Activated CD4-positive, alpha-beta T cell treated with anti-CD3 and anti-CD28 coated beads, Interleukin-2, Interleukin-6, amounts not matched to agents 100 ng/mL and 50 ng/mL, durations not matched to agents 16 hours and 8 hours (primary cell): ENCODE results near the gene PLD4.
A peak's percentile ranks its signal among the peaks of the same experiment; 100 is the strongest.
"Not testable (repeated sequence)": the region's sequence is repeated elsewhere in the genome, so short reads cannot be mapped to it uniquely, and the experiment has no call there.

Source experiments
- DNase-seq: peaks from one replicate; pipeline ENCODE4 v3.0.0-alpha.2; 2020

PLD4 gene, protein sequence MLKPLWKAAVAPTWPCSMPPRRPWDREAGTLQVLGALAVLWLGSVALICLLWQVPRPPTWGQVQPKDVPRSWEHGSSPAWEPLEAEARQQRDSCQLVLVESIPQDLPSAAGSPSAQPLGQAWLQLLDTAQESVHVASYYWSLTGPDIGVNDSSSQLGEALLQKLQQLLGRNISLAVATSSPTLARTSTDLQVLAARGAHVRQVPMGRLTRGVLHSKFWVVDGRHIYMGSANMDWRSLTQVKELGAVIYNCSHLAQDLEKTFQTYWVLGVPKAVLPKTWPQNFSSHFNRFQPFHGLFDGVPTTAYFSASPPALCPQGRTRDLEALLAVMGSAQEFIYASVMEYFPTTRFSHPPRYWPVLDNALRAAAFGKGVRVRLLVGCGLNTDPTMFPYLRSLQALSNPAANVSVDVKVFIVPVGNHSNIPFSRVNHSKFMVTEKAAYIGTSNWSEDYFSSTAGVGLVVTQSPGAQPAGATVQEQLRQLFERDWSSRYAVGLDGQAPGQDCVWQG

DNA sequence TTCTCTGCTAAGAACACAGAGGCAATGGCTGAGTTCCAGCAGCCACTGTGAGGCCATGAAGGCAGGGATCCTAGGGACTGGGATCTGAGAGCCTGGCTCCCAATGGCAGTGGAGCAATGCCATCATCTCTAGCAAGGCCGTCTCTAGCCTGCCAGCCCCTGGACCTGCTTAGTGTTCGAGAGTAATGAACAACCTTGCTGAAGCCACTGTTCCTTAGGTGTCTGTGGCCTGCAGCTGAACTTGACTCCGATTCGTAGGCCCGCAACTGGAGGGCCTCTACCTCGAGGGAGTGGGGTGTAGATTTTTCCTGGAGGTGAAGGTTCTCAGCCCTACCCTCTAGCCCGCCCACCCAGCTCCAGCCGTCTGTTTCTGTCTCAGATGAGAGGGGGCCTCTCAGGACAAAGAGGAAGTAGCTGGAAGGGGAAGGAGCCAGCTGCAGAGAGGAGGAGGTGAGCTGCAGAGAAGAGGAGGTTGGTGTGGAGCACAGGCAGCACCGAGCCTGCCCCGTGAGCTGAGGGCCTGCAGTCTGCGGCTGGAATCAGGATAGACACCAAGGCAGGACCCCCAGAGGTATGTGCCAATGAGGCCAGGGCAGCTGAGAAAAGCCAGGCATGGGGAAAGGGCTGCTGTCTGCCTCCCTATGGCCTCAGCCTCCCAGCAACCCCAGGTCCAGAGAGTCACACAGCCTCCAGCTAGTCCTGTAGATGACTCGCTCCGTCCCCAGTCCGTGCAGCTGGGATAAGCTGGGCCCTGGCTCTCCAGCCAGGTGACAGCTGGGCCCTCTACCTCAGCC lies at the start of gene PLD4:
PLD4 (plus strand) TSS at position 459 of the 793 bp plus-strand sequence. CDS start 2,262 bp downstream, outside the sequence.
- DNase-seq, result no peak

DNA sequence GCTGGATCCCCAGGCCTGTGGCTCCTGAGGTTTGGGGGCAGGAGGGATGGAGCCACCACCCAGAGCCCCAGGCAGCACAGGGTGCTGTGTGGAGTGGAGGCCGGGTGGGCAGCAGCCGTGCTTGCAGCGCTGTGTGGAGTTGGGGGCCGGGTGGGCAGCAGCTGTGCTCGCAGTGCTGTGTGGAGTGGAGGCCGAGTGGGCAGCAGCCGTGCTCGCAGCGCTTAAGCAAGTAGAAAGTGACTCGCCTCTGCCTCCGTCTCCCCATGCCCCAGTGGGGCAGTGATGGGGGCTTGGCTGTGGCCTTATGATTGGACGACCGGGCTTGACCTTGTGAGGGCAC lies 49.3 kb upstream of the PLD4 start:
- no peak for DNase-seq

DNA sequence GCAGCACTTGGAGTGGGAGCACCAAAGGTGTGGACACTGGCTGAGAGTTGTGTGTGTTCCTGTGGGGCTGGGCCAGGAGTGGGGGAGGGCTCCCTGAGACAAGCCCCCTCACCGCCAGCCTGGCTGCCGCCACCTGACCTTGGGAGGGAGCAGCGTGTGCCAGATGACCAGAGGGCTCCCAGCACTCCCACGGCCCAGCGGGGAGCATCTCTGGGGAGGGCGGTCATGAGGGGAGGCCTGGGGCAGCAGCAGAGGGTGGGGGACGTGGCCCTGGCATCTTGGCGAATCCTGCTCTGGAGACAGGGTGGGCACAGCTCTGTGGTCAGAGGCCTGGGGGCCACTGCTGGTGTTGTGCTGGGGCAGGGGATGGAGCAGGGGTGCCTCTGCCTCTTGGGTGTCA lies 48.9 kb upstream of the PLD4 start:
- no peak for DNase-seq

DNA sequence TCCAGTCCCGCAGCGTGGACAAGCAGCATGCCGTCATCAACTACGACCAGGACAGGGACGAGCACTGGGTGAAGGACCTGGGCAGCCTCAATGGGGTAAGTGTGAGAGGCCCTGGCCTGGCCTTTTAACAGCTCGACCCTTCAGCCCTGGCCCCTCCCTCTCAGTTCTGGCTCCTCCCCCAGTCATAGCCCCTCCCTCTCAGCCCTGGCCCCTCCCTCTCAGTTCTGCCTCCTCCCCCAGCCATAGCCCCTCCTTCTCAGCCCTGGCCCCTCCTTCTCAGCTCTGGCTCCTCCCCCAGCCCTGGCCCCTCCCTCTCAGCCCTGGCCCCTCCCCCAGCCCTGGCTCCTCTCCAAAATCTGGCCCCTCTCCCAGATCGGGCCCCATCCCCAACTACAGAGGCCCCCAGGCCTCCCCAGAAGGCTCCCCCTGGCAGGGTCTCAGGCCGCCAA lies 48.4 kb upstream of the PLD4 start:
- DNase-seq, result peak; percentile 54

DNA sequence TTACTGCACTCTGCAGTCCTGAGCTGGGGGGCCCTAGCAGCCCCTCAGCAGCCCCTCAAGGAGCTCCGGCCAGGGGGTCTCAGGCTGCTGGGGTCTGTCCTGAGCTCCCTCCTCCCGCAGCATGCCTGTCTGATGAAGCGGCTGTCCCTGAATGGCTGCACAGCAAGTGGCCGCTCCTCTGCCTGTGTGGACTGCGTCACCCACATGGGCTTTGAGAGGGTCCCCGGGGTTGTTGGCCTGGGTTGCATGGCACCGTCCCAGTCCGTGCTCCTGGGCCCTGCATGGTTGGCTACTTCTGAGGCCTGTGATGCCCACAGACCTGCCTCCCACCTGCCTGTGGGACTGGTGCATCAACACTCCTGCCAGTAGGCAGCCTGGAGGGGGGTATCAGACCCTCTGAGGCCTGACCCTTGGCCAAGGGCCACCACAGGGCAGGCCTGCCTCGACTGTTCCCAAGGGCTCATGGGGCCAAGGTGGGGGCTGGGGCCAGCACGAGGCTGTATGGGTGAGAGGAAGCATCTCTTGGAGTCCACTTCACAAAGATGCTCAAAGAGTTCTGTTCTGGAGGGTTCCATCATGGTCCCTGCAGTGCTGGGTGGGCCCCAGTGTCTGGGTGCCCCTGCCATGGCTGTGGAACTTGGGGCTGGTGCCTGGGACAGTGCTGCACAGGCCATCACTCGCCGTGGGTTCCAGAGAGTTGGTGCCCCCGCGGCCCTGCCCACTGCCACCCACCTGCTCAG lies 47.4 kb upstream of the PLD4 start:
- no peak for DNase-seq

DNA sequence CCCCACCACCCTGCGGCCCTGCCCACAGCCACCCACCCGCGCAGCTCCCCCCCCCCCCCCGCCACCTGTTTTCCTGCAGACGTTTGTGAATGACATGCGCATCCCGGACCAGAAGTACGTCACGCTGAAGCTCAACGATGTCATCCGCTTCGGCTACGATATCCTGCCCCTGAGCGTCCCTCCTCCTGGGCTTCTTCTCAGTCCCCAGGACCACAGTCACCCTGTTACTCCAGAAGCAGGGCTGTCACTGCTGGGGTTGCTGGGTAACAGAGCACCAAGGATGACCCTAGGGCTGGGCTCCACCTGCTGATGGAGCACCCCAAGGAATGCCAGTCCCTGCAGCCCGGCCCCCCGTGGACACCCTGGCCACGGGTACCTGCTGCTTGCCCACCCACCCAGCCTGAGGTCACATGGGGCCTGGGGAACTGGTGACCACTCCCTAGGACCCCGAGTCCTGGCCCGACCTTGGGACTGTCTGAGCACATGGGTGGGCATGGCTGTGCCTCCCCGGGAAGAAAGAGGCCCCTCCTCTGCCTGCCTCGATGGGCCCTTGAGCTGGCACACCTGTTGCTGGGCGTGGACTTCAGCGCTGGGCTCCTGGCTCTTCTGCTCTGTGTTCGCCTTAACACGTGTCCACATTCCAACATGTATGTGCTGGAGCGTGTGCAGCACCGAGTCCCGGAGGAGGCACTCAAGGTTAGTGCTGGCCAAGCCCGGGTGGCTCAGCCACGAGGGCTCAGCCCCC lies 46.7 kb upstream of the PLD4 start:
- no peak for DNase-seq

DNA sequence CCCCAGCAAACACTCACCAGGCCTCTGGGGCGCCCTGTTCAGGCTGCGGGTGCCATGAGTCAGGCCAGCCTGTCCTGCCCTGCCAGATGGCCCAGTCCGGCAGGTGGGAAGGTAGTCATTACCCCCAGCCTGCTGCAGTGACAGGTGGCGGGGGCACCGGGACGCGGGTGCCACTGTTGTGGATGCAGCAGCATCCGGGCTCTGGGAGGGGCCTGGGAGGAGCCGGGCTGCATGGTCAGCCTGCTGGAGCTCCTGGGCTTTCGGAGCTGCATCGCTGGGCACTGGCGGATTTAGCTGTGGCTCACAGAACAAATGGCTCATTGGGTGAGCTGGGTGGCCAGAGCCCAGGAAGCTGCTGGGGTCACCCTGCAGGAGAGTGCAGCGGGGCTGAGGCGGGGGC lies 46.1 kb upstream of the PLD4 start:
- DNase-seq, result no peak

DNA sequence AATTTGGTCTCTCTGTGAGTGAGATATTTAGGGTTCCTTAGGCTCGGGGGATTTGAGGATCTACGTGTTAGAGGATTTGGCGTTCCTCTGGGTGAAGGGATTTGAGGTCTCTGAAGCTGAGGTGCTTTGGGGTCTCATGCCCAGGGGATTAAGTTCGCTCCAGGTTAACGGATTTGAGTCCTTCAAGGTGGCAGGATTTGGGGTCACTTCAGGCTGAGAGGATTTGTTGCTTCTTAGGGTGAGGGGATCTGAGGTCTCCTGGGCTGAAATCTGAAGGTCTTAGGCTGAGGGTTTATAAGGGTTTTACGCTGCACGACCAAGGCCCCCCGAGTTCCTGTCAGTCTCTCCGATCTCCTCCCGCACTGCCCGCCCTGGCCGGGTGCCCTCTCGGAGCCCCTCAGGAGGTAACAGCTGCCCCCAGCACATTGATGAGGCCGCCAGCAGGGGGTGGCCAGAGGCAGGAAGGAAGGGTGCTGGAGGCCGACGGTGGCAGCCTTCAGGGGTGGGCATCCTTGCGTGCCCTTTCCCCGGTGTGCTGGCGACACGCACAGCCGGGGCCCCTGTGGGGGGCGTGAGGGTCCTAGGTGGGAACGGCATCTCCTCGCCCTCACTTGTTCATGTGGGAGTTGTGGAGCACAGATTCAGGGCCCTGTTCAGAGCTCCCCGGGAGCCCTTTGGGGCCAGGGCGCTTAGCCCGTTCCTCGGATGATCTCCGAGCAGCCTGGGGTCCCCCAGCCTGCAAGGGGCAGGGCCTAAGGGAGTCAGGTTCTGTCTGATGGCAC lies 45.3 kb upstream of the PLD4 start:
- DNase-seq, result no peak

DNA sequence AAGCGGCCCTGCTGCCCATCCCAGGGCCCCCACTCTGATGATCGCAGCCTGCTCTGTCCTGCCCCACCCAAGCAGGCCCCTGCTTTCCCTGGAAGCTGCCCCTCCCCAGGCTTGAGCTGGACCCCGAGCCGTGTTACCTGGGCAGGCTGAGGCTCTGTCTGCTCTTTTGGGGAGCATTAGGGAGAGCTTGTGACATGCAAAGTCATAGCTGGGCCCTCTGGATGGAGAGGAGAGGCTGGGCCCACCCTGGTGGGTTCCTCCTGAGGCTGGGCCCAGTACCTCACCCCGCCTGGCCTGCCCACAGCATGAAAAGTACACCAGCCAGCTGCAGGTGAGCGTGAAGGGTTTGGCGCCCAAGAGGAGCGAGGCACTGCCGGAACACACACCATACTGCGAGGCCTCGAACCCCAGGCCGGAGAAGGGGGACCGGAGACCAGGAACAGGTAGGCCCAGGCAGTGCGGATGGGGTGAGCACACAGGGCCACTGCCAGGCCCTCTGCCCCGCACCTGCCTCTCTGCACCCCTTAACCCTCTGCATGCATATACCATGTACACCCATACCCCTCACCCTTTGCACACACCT lies 44.6 kb upstream of the PLD4 start:
- DNase-seq, result no peak

DNA sequence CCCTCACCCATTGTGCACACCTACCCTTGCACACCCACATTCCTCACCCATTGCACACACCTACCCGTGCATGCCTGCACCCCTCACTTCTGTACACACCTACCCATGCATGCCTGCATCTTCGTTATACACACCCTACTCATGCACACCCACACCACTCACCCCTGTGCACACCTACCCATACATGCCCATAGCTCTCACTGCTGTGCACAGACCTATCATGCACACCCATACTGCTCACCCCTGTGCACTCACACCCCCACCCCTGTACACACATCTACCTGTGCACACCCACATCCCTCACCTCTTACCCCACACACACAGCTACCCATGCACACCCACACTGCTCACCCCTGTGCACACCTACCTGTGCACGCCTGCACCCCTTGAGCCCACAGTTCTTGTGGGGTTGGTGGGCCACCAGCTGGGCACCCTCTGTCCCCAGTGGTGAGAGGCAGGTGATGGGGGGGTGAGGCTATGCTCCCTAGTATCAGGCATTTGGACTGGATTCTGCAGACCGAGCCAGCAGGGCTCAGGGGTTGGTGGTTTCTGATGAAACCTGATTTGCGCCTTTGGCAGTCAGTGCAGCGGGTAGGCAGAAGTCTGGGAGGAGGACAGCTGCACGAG lies 44.0 kb upstream of the PLD4 start:
- no peak for DNase-seq

DNA sequence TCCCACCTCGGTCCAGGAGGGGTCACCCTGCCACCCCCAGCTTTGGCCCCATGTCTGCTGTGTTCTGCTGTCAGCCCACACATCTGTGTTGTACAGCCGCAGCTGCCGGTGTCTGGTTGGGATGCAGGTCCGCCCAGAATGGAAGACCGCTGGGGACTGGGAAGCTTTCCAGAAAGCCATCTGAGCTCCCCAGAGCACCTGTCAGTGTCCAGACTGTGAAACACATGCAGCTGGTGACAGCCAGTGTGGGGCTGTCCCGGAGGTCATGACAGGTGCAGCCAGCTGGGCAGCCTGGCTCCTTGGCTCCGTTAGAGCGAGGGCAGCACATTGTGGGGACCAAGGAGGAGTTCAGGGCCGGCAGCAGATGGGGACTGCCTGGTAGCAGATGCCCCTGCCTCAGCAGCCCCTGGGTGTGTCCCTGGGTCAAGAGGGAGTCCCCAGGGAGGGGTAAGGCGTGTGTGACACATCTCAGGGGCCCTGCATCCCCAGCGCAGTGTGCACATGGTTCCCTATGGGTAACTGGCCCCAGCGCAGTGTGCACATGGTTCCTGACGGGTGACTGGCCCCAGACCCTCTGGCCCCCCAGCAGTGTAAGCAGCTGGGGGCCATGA lies 43.2 kb upstream of the PLD4 start:
- DNase-seq, result no peak

DNA sequence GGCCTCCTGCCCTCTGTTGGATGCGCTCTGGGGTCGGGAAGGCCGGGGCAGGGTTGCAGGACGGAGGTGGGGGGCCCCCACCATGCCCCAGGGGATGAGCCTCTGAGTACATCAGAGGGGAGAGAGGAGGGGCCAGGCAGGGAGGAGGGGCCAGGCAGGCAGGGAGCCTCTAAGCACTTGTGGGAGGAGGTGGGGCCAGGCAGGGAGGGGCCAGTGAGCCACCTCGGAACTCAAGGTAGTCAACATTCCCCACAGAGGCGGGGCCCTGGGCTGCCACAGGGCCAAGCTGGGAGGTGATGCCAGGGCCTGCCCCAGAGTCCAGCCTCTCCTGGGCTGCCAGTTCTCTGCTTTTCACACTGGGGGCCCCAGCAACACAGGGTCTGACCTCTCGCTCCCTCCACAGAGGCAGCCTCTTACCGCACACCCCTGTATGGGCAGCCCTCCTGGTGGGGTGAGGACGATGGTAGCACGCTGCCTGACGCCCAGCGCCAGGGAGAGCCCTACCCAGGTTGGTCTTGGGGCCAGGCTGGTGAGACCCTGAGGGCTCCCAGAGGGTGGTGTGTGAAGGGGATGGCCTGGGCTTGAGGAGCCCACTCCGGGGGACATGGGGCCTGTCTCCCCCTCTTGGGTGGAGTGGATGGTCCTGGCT lies 42.2 kb upstream of the PLD4 start:
- DNase-seq, result peak; percentile 24

DNA sequence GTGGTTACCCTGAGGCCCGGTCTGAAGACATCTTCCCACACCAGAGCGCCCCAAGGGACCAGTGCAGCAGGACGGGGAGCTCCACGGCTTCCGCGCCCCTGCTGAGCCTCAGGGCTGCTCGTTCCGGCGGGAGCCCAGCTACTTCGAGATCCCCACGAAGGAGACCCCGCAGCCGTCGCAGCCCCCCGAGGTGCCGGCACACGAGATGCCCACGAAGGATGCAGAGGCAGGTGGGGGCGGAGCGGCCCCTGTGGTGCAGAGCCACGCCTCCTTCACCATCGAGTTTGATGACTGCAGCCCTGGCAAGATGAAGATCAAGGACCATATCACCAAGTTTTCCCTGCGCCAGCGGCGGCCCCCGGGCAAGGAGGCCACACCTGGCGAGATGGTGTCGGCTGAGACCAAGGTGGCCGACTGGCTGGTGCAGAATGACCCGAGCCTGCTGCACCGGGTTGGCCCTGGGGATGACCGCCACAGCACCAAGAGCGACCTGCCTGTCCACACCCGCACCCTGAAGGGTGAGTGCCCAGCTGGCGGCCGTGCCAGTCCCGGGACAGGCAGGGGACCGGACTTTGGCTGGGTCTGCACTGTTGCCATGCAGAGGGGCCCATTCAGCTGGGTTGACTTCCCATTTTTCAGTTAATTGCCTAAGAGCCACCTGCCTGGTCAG lies 41.6 kb upstream of the PLD4 start:
- no peak for DNase-seq

DNA sequence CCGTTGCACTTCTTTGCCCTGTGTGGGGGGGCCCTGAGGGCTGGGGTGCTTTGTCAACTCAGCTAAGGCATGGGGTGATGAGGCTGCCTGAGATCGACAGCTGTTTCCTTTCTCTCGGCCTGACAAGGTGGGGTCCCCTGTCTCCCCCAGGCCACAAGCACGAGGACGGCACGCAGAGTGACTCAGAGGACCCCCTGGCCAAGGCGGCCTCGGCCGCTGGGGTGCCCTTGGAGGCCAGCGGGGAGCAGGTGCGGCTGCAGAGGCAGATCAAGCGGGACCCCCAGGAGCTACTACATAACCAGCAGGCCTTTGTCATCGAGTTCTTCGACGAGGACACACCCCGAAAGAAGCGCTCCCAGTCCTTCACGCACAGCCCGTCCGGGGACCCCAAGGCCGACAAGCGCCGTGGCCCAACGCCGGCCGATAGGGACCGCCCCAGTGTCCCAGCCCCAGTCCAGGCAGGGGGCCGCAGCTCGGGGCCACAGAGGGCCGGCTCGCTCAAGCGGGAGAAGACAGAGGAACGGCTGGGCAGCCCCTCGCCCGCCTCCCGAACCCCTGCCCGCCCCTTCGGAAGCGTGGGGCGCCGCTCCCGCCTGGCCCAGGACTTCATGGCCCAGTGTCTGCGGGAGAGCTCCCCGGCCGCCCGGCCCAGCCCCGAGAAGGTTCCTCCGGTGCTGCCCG lies 40.9 kb upstream of the PLD4 start:
- DNase-seq, result no peak

DNA sequence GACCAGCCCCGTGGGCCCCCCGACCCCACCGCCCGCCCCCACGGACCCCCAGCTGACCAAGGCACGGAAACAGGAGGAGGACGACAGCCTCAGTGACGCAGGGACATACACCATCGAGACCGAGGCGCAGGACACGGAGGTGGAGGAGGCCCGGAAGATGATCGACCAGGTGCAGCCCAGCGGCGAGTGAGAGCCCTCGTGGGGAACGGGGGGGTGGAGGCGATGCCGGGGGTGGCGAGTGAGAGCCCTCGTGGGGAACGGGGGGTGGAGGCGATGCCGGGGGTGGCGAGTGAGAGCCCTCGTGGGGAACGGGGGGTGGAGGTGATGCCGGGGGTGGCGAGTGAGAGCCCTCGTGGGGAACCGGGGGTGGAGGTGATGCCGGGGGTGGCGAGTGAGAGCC lies 40.3 kb upstream of the PLD4 start:
- DNase-seq, result not testable (repeated sequence)

DNA sequence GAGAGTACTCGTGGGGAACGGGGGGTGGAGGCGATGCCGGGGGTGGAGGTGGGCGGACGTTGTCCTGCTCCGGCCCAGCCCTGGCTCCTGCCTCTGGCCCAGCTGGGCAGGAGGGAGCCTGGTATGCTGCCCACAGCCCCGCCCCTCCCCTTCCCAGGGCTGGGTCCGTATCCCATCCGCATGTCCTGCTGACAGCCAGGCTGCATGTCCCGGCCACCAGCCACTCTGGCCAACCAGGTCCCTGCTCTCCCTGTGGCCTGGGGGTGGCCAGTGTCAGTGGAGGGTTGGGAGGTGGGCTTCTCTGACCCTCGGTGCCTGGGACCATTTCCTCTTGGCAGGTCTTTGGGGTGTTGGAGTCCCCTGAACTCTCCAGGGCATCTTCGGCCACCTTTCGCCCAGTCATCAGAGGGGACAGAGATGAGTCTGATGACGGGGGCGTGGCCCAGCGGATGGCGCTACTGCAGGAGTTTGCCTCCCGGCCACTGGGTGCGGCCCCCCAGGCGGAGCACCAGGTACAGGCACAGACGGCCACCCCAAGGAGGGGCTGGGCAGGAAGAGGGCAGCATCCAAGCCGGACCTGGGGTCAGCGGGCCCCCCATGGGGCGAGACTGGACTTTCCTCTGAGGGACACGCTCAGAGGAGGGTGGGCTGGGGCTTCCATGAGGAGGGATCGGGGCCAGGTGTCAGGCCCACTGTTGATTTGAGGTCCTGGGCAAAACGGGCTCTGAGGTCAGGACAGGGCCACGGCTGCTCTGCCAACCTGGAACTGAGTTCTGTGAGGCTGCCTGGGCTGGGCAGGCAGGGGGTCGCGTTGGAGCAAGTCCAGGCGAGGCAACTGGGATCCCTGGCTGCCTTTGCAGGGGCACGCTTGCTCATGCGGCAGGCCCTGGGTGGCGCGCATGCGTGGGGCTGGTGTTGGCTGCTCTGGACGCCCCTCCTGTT lies 39.4 kb upstream of the PLD4 start:
- DNase-seq, result no peak

DNA sequence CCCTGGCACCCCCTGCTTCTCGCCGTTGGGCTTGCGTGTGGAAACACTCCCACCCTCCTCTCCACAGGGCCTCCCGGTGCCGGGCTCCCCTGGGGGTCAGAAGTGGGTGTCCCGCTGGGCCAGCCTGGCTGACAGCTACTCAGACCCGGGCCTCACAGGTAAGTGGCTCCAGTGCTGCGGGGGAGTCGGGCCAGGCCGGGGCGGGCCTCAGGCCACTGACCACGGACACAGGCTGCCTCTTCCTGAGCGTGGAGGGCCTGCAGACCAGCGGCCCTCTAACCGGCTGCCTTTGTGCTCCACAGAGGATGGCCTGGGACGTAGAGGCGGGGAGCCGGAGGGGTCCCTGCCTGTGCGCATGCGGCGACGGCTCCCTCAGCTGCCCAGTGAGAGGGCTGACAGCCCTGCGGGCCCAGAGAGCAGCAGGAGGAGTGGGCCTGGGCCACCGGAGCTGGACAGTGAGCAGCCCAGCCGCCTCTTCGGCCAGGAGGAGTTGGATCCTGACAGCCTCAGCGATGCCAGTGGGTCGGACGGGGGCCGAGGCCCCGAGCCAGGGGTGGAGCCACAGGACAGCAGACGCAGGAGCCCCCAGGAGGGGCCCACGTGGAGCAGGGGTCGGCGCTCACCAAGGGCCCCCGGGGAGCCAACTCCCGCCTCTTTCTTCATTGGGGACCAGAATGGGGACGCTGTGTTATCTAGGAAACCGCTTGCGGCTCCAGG lies 38.5 kb upstream of the PLD4 start:
- no peak for DNase-seq
